Measurements from ENCODE around the gene WWP2.
"Not testable (repeated sequence)": the region's sequence is repeated elsewhere in the genome, so short reads cannot be mapped to it uniquely, and the experiment has no call there.

WWP2 gene

GRCh38 chr16:69798466-69798865 lies 36.3 kb downstream of the WWP2 start:
- DNase-seq: no peak

GRCh38 chr16:69799611-69800031 lies 37.5 kb downstream of the WWP2 start:
- DNase-seq: no peak

- DNase-seq: no peak
Observed at GRCh38 chr16:69804297-69804696, 42.2 kb downstream of the WWP2 start.

DNA sequence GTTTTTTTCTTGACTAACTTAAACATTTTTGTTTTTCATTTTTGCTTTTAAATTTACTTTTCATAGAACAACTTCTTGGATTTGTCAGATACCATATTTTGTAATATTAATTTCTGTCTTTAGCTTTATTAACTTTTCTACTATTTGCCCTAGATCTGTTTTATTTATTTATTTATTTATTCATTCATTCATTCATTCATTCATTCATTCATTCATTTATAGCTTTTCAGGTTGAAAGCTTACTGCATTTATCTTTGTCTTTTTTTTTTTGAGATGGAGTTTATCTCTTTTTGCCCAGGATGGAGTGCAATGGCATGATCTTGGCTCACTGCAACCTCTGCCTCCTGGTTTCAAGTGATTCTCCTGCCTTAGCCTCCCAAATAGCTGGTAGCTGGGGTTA lies 44.6 kb downstream of the WWP2 start:
- DNase-seq: not testable (repeated sequence)

GRCh38 chr16:69812688-69813014 lies 50.5 kb downstream of the WWP2 start:
- no peak for DNase-seq

DNA sequence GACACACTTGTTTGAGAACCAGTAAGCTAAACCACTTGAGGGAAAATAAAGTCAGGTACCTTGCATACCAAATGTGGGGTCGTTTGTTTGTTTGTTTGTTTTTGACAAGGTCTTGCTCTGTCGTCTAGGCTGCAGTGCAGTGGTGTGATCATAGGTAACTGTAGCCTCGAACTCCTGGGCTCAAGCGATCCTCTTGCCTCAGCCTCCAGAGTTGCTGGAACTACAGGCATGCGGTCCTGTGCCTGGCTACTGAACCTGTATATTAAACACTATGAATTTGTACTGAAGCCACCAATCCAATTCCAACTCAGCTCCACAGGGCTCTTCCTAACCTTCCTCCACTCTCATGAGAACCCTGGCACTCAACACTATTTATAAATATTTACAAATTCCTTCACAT lies 51.9 kb downstream of the WWP2 start:
- no peak for DNase-seq

DNA sequence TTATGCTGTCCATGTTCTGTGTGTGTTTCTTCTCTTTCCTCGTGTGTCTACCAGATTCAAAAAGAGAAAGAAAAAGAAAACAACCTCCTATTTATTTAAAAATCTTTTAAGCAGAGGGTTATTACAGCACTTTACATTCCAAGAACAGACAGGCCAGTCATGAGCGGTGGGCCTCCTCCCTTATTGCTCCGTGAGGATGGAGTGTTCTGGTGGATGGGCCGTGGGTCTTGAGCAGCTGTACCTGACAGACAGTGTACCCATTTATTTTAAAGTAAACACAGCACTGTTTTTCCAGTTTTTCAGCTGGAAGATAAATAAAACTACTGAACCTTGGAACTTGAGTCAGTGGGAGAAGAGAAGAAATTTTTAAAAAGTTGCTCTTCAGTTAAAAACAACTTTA lies 52.4 kb downstream of the WWP2 start:
- DNase-seq: no peak

GRCh38 chr16:69815216-69815883 lies 53.2 kb downstream of the WWP2 start:
- DNase-seq: not testable (repeated sequence)

DNA sequence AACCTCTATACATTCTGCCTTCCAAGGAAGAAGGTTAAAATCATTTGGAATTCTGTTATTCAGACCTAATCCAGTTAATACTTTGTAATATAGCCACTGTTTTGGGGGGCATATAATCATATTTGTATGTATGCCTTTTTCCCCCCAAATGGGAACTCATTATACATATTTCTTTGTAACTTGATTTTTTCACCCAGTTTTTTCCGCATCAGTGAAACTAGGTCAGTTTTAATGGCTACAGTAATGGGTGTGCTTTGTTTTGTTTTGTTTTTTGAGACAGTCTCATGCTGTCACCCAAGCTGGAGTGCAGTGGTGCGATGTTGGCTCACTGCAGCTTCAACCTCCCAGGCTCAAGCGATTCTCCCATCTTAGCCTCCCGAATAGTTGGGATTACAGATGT lies 54.9 kb downstream of the WWP2 start:
- DNase-seq: no peak

DNA sequence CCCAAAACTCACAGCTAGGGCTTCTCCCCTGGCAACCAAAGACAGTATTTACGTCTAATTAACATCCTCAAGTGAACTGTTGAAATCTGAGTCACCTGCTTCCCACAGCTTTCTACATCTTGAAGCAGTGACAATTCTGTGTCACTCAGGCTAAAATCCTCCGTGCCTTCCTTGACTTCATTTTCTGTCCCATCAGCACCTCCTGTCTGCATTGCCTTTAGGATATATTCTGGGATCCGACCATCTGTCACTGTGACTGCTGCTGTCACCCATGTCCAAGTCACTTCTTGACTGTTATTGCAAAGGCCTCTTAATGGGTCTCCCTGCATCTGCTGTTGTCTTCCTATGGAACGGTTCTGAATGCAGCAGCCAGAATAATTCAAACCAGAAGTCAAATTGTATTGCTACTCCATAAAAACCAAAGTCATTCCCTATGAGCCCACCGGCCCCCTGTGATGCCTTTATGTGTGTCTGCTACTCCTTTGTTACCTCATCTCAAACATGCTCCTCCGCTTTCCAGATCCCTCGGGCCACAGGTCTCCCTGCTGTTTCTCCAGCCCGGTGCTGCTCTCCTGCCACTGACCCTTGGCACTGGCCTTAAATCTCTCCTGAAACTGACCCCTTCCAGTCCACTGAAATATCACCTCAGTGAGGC lies 56.9 kb downstream of the WWP2 start:
- no peak for DNase-seq

DNA sequence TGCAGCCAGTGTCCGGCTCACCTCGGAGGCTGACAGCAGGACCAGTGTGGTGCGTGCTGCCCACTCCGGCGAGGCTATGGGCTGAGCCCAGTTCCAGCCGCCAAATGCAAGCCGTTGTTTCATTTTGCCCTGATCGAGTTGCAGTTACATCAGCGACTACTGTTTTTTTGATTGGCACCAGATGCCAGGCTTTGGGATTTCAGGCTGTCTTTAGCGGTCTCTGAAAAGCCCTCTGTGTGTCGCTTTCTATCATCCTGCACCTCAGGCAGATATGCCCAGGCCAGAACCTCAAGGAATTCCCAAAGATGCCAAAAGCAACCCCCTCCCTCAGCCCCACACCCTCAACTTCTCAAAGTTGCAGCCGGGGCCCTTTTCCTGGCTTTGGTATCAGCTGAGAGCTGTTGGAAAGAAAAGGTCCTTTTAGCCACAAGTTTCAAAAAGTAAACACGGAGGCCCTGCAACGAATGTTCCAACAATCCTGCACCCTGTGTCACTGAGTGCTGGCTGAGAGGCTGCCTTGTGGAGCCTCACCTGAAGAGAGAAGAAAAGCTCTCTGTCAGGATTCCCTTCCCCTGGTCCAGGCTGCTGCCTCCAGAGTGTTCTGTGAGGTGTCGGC lies 58.9 kb downstream of the WWP2 start:
- no peak for DNase-seq

- DNase-seq: no peak
Observed at GRCh38 chr16:69821844-69822173, 59.7 kb downstream of the WWP2 start.

GRCh38 chr16:69822174-69822935 lies 60.2 kb downstream of the WWP2 start:
- no peak for DNase-seq

- no peak for DNase-seq
Observed at GRCh38 chr16:69823831-69824563, 61.9 kb downstream of the WWP2 start.

DNA sequence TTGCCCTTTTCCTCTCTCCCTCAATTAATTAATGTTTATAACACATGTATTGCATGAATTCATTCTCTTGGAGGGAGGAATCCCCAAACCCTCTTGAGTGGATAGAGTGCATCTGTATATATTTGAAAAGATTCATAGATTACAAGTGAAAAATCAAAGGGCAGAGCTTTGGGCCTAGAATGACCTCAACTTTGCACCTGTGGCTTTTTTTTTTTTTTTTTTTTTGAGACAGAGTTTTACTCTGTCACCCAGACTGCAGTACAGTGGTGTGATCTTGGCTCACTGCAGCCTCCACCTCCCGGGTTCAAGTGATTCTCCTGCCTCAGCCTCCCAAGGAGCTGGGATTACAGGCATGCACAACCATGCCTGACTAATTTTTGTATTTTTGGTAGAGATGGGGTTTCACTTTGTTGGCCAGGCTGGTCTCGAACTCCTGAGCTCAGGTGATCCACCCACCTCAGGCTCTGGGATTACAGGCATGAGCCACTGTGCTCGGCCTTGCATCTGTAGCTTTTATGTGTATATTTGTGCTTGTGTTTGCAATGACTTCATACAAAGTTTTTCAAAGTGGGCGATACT lies 62.5 kb downstream of the WWP2 start:
- not testable (repeated sequence) for DNase-seq

- no peak for DNase-seq
Observed at GRCh38 chr16:69827524-69827923, 65.4 kb downstream of the WWP2 start.

DNA sequence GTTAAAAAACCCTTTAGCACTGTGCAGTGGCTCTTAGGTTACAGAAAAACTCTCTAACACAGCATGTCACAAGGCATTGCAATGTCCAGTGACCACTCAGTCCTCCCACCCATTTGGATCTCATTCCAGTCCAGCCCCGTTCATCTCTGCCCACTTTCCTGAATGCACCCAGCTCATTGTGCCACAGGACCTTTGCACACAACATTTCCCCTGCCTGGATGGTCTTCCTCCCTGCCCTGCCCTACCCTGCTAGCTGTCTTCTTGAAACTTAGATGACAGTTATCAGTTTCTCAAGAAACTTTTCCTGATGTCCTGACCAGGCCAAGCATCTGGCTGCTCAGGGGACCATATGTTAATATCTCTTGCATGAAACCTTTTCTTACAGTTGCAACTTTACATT lies 67.2 kb downstream of the WWP2 start:
- DNase-seq: no peak

DNA sequence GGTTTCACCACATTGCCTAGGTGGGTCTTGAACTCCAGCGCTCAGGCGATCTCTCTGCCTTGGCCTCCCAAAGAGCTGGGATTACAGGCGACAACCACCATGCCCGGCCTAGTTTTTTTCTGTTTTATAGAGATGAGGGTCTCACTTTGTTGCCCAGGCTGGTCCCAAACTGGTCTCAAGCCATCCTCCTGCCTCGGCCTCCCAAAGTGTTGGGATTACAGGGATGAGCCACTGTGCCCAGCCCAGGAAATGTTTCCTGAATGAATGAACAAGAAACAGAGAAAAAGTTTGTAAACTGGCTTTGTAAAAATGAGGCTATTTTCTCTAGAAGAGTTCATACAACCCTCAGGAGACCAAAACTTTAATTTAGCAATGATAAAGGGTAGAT lies 68.0 kb downstream of the WWP2 start:
- DNase-seq: no peak

DNA sequence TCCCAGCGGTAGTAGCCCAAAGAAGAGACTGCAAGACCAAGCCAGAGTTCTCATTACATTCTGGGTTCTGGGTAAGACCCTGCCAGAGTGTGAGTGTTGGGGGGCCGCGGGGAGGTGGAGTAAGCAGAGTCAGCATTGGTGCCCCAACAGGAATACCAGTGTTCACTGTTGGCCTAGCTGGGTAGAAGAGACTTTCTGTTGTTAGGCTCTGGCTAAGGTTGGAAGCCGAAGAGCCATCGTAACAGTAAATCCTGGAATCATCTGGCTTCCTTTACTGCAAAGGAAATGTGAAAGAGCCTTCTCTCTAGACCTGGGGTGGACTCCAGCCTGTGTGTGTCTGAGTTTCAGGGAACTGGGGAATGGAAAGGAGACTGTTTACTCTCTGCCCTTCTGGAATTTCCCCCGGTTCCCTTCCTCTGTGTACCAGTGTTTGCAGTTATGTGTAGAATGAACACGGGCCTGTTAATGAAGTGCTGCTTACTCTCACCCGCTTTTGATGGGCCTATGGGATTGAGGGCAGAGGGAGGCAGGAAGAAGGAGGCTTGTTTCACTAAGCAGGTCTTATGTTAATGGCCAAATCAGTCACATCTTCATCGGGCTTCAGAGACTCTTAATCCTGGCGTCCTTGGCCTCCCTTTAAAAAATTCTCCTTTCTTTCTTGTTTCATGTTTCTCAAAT lies 68.5 kb downstream of the WWP2 start:
- DNase-seq: no peak

GRCh38 chr16:69831212-69832123 lies 69.3 kb downstream of the WWP2 start:
- DNase-seq: no peak
